HK-2 (cell line): ENCODE measurements around the gene KIFAP3.
"Not testable (repeated sequence)": the region's sequence is repeated elsewhere in the genome, so short reads cannot be mapped to it uniquely, and the experiment has no call there.

Experiments
- DNase-seq: peaks from one replicate; pipeline ENCODE4 v3.0.0-alpha.2; 2018; ENCODE audit not compliant: unreplicated experiment

KIFAP3 gene

DNA sequence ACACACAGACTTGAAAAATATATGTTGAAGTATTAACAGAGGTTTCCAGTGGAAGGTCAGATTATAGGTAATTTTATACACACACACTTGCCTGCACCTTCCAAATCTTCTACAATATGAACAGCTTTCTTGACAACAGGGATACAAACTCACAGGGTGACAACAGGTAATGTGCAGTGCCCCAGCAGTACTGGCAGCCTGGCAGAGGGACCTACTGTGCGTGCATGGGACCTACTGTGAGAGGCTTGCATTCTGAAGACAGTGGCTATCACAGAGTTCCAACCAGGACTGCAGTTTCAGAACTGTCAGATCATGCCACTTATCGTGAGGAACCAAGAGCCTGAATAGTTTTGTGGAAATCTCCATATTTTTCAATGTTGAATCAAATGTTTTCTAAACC lies 184.6 kb downstream of the KIFAP3 start:
- DNase-seq = no peak

DNA sequence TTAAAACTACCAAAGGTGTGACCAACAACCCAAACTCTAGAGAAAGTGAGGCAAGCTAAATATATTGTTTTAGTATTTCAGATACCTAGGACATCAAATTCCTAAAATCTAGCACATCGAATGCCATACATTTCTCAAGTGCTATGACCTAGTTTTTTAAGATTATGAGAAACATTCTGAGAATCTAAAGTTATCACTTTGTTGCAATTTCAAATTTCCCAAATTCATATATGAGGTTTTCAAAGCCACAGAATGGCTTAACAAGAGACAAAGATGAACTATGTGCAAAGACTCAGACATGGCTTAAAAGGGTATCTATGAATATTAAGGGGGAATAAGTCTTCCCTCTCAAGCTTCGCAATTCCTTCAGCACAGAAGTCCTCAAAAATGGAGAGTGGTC lies 187.6 kb downstream of the KIFAP3 start:
- no peak for DNase-seq

DNA sequence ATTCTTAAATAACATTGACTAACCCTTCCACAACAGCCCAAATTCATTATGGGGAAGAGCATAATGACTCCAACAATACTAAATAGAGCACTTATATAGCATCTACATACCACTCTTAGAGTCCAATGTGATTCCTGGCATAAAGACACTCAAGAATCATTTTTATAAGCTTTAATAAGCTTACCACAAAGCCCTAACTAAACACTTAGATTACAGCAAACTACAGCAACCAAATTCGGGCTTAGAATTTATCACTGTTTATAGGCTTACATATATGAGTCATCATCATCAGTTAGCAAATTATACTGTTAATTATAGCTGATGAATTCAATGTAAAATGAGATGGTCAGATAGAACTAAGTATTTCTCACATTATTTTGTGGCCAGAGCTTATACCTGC lies 188.1 kb downstream of the KIFAP3 start:
- no peak for DNase-seq

DNA sequence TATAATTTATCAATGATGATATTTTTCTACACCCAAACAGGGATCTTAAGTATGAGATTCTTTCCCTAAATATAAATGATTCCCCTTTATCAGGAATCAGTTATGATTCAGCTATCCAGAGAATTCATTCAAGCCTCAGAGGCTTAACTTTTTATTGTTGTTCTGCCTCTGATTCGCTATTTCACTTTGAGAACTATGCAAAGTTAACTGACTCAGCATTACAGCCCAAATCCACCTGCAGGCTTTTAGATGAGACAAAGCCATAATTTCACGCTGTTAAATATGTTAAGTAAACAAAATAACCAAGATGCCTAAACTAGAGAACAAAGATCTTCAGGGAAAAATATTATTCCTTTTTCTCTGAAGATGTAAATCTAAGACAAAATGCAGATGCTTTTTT lies 189.3 kb downstream of the KIFAP3 start:
- no peak for DNase-seq

DNA sequence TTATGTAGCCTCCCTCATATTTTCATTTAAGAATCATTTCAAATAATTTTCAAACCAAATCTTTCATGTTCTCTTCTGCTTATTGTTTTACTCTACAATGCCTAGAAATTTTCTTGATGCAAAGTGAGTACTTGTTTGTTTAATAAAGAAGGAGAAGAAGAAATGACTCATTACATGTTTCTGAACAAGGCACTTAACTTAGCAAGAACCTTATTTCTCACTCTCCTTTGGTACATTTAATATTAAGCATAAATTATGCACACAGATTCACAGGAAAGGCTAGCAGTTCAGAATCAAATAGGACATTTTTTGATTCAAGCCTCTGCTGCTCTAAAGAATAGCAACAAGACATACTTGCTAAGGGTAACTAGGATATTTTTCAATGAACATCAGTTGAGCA lies 189.9 kb downstream of the KIFAP3 start:
- no peak for DNase-seq

DNA sequence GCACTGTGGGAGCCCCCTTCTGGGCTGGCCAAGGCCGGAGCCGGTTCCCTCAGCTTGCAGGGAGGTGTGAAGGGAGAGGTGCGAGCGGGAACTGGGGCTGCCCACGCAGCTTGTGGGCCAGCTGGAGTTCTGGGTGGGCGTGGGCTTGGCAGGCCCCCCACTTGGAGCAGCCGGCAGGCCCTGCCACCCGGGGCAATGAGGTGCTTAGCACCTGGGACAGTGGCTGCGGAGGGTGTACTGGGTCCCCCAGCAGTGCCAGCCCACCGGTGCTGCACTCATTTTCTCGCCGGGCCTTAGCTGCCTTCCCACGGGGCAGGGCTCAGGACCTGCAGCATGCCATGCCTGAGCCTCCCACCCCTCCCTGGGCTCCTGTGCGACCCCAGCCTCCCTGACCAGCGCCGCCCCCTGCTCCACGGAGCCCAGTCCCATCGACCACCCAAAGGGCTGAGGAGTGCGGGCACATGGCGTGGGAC lies 192.4 kb downstream of the KIFAP3 start:
- DNase-seq = no peak

DNA sequence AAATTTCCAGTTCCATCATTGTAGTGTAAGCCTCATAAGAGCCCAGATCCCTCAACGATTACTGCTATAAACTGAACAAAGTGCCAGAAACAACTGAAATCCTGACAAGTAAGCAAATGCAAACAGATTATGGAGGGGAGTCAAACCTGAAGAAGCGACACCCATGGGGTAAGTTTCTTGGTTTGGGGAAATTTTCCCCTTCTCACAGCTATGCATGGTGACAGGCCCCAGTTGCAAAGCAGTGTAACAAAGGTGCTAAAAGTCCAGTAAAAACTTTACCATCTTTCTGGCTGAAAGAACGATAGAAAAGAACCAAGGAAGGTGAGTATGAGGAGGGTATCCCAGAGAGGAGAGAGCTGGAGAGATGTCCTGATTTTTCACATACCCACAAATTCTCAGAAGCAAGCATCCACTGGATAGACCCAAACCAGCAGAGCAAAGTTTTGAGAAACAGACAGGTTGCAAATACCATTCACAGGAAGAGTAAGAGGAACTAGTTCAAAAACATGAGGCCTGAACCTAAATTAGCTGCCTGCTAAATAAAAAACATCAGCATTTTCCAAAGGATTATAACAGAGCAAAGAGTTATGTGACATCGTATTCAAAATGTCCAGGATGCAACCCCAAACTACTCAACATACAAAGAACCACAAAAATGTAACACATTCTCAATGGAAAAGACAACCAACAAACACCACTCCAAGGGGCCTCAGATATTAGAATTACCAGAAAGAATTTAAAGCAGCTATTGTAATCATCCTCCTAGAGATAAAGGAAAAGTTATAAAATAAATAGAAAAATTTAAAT lies 195.3 kb downstream of the KIFAP3 start:
- DNase-seq = no peak

DNA sequence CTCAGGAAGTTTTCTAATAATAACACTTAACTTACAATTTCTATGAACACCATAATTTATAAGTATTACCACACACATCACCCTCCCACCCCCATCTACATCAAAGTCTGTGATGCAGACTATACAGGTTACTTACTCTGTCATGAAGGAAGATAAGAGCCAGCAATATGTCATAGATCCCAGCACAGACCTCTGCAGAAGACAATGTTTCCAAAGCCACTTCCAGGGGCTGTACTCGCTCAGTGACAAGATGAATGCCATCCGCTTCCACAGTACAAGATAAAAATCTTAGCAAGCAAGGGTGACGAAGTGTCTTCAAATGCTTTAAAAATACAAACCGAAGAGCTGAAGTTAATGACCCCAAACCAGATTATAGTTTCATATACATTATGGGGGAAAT lies 196.0 kb downstream of the KIFAP3 start:
- no peak for DNase-seq

DNA sequence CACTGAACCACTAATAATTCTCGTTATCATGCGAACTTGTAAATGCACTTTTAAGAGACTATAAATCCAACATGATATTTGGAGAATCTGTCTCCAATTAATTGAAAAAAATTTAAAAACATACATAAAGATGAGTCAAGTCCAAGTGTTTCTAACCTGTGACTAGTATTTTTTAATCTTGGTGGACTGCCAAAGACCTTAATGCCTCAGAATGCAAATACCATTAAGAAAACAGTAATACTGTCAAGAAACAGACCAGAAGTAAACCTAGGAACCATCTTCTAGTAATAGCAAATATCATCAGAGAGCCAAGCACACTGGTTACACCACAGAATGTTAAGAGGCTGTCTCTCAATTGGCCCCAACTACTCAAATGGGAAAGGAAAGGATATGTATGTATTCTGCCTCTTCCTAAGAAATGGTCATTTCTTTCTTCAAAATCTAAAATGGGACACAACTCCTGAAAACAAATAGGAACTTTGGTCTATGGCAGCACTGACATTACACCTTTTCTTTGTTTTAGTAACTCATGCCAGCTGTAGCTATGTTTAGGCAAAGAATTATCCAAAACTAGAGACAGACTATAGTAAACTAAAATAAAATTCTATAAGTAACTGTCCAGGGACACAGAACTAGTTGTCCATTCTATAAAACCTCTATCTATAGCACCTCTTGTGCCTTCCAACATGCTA lies 196.5 kb downstream of the KIFAP3 start:
- no peak for DNase-seq

DNA sequence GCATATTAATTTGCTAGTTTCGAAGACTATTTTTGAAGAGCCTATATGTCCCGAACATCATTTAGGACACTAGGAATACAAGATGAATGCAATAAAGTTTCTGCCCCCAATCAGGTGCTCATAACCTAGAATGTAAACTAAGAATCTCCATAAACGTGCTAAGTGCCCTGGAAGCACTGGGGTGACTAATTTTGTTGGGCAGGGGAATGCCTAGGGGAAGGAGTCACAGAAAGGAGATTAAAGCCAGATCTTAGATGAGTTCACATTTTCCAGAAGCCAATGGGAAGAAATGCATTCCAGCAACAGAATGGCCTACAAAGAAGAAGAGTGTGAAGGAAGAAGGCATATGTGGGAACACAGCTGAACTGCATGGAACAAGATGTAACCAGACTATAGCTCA lies 200.3 kb downstream of the KIFAP3 start:
- DNase-seq = no peak

DNA sequence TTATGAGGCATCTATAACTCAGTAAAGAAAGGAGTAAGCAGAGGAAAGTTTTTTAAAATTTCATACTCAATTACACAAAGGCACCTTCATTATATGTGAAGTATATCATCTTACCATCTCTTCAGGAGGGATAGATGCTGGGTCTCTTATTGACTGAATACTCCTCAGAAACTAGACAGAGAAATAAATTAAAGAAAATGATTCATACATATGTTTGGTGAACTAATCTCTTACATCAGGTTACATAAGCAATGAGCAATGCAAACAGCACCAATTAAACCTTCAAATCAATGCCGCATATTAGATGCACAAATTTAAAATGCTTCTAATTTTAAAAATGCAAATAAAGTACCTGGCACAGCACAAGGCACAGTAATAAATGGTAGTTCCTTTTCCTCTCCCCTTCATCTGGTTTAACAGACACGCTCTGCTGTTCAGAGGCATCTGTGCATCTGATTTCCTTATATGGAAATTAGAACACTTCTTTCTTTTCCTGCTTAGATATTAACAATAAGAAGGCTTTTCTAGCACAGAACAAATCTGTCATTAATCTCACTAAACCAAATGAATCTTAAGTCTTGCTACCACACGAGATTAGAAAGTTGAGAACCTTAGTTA lies 200.8 kb downstream of the KIFAP3 start:
- DNase-seq = no peak

DNA sequence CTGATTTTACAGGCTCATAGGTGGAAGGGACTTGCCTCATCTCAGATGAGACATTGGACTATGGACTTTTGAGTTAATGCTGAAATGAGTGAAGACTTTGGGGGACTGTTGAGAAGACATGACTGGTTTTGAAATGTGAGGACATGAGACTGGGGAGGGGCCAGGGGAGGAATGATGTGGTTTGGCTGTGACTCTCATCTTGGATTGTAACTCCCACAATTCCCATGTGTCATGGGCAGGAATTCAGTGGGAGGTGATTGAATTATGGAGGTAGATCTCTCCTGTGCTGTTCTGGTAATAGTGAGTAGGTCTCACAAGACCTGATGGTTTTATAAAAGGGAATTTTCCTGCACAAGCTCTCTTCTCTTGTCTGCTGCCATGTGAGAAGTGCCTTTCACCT lies 201.6 kb downstream of the KIFAP3 start:
- DNase-seq = no peak

DNA sequence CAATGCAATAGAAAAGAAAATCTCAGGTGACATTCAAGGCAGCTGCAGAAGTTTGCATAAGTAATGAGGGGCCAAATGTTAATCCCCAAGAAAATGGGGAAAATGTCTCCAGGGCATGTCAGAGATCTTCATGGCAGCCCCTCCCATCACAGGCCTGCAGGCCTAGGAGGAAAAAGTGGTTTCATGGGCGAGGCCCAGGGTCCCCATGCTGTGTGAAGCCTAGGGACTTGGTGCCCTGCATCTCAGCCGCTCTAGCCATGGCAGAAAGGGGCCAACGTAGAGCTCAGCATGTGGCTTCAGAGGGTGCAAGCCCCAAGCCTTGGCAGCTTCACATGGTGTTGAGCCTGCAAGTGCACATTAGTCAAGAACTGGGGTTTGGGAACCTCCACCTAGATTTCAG lies 202.5 kb downstream of the KIFAP3 start:
- not testable (repeated sequence) for DNase-seq
